GM18517 (cell line): Measurements from ENCODE around the gene OR13J1.
"Not testable (repeated sequence)": the region's sequence is repeated elsewhere in the genome, so short reads cannot be mapped to it uniquely, and the experiment has no call there.

Experiments used
- ATAC-seq: cut with Tn5 transposase; IDR thresholded peaks from one replicate; pipeline ENCODE4 v1.9.1; 2021; ENCODE audit warnings: mild to moderate bottlenecking, moderate library complexity; ENCODE audit not compliant: unreplicated experiment

OR13J1 gene

GRCh38 chr9:35905051-35905781 is 35.0 kb upstream of the OR13J1 start:
- no peak for ATAC-seq

GRCh38 chr9:35904338-35904737 is 34.1 kb upstream of the OR13J1 start:
- ATAC-seq: no peak

- no peak for ATAC-seq
Measured at GRCh38 chr9:35903049-35903448, 32.8 kb upstream of the OR13J1 start.

- no peak for ATAC-seq
Measured at GRCh38 chr9:35899021-35899420, 28.8 kb upstream of the OR13J1 start.

DNA sequence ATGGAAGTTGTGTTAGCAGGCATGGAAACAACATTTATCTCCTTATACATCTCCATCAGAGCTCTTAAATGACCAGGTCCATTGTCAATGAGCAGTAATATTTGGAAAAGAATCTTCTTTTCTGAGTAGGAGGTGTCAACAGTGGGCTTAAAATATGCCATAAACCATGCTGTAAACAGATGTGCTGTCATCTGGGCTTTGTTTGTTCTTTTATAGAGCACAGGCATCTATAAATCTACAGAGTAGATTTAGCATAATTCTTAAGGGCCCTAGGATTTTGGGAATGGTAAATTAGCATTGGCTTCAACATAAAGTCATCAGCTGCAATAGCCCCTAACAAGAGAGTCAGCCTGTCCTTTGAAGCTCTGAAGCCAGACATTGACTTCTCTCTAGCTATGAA is 28.1 kb upstream of the OR13J1 start:
- no peak for ATAC-seq

DNA sequence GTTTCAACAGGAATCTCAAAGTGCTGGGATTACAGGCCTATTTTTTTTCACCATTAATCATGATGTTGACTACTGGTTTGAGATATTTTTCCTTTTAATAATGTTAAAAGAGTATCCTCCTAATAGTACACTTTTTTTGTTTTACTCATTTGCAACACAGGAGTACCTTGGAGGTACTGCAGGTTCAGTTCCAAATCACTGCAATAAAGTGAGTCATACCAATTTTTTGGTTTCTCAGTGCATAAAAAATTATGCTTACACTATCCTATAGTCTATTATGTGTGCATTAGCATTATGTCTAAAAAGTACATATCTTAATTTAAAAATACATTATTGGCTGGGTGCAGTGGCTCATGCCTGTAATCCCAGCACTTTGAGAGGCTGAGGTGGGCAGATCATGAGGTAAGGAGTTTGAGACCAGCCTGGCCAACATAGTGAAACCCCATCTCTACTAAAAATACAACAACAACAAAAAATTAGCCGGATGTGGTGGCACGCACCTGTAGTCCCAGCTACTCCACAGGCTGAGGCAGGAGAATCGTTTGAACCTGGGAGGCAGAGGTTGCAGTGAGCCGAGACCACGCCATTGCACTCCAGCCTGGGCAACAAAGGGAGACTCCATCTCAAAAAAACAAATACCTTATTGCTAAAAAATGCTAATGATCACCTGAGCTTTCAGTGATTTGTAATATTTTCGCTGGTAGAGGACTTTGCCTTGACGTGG is 27.3 kb upstream of the OR13J1 start:
- not testable (repeated sequence) for ATAC-seq

DNA sequence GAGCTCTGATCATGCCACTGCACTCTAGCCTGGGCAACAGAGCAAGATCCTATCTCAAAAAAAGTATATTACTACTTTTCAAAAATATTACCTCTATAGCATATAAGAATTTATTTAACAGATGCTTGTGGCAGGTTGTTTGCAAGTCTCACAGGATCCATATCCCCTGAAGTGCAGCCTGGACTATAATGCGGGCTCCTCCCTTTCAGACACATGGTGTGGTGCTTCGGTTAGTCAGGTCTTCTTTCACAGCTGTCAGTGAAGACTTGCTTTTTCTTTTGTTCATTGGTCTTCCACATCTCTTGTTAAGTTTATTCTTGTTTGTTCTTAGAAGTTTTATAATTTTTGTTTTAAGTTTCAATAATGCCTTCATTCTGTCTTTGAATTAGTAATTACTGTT is 26.4 kb upstream of the OR13J1 start:
- ATAC-seq: no peak

DNA sequence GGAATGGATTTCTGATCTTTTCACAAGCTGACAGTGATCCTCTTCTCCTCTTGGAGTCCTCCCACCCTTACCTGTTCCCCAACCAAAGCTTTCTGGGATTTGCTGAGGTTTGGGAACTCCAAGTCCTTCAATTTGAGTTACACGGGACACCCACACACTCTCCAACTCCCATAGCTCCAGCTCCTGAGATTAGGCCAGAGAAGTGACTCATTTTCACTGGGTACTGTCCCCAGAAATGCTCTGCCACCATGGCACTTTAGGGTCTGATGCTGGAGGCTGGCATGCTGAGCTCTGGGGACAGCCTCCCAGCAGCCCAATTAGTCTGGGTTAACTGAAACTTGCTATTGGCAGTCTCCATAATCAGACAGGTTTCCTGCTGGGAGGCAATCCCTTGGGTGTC is 21.9 kb upstream of the OR13J1 start:
- no peak for ATAC-seq

- ATAC-seq: no peak
Measured at GRCh38 chr9:35891646-35892045, 21.4 kb upstream of the OR13J1 start.

DNA sequence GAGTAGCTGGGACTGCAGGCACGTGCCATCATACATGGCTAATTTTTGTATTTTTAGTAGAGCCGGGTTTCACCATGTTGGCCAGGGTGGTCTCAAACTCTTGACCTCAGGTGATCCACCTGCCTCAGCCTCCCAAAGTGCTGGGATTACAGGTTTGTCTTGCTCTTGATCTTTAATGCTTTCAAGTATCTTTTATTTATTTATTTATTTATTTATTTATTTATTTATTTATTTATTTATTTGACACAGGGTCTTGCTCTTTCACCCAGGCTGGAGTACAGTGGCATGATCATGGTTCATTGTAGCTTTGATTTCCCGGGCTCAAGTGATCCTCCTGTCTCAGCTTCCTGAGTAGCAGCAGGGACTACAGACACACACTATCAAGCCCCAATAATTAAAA is 14.7 kb upstream of the OR13J1 start:
- ATAC-seq: not testable (repeated sequence)

DNA sequence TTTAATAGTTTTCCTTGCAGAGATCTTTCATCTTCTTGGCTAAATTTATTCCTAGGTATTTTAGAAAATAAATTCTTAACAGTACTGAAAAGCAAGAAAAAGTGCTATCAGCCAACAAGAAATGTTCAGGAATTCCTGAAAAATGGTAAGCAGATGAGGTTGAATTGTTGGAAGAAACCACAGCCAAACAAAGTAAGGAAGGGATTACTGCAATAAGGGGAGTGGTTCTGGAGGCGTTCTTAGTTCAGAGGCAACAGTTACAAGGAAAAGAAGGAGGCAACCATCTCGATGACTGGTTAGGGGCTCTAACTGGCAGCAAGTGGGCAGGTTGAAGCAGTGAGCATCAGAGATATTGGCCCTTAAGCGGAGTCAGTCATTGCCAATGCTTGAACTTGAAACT is 12.8 kb upstream of the OR13J1 start:
- ATAC-seq: no peak

- ATAC-seq: no peak
Measured at GRCh38 chr9:35882263-35882848, 12.2 kb upstream of the OR13J1 start.

DNA sequence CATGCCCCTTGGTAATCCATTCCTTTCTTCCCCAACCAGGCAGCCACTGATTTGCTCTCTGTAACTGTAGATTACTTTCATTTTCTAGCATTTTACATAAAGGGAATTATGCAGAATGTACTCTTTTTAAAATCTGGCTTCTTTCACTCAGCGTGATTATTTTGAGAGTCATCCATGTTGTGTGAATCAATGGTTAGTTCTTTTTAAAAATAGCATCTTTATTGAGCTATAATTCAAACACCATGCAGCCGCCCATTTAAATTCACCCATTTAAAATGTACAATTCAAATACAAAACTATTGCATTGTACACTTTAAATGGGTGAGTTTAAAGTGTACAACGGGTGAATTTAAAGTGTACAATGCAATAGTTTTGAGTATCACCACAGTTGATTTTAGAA is 2.3 kb upstream of the OR13J1 start:
- ATAC-seq: no peak

DNA sequence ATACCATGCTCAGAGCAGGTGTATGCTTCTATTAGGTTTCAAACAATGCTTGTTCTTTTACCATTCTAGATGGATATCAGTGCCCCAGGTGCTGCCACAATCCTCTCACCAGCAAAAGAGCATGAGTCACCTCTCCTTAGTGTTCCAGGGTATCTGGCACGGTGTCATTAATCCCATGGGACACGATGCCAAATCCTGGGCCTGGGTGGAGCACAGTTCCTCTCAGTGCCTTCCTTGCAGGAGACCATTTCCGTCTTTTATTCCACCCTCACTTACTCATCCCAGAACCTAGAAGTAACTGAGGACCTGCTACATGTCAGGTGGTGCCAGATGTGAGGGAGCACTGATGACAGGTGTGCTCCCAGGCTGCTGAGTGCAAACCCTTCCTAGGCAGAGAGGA is 1.3 kb upstream of the OR13J1 start:
- no peak for ATAC-seq

DNA sequence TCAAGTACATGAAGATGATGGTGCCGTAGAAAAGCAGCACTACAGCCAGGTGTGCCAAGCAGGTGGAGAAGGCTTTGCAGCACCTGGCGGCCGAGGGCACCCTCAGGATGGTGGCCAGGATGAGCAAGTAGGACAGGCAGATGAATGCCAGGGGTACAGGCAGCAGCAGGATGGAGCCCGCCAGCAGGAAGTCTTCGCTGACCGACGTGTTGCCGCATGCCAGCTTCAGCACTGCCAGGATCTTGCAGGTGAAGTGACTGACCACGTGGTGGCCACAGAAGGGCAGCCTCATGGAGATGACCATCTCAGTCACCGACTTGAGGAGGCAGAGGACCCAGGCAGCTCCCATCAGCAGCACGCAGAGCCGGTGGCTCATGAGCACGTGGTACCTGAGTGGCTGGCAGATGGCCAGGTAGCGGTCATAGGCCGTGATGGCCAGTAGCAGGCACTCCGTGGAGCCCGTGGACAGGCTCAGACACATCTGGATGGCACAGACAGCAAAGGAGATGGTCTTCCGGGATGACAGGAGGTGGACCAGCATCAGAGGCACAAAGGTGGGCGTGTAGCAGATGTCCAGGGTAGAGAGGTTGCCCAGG is 482 bp downstream of the OR13J1 start:
- ATAC-seq: no peak

- ATAC-seq: no peak
Measured at GRCh38 chr9:35868933-35869332, 1.3 kb downstream of the OR13J1 start.

- ATAC-seq: no peak
Measured at GRCh38 chr9:35867538-35867937, 2.7 kb downstream of the OR13J1 start.

GRCh38 chr9:35864695-35865255 is 5.4 kb downstream of the OR13J1 start:
- no peak for ATAC-seq

DNA sequence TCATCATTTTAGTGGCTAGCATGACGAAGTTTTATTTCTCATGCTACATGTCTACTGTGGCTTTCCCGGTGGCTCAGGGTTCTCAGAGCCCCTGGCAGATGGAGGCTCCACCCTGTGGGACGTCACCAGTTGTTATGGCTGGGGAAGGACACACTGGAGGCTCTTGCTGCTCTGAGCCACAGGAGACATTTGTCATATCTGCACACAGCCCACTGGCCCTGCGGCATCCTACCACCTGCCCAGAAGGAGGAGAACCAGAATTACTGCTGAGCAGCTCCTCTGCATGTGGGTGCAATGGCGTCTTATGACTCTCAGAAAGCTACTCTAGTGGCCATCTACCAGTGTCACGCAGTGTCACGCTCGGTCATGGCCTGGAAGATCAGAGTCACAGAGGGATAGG is 6.6 kb downstream of the OR13J1 start:
- ATAC-seq: no peak

DNA sequence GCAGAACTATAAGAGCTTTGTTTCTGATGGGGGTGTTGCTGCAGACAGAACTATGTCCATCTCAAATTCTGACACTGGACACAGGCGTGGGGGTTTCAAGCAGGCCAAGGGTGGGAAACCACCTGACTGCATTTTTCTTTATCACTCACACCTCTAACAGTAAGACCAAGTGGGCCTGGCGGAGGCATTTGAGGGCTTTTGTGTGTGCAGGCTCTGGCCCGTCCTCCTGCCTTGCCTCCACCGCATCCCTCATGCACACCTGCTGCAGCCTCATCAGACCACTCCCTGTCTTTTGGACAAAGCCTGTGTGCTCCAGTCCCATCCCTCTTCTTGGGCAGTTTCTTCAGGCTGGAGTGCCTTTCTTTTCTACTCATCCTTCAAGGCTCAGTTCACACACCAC is 7.9 kb downstream of the OR13J1 start:
- ATAC-seq: no peak

DNA sequence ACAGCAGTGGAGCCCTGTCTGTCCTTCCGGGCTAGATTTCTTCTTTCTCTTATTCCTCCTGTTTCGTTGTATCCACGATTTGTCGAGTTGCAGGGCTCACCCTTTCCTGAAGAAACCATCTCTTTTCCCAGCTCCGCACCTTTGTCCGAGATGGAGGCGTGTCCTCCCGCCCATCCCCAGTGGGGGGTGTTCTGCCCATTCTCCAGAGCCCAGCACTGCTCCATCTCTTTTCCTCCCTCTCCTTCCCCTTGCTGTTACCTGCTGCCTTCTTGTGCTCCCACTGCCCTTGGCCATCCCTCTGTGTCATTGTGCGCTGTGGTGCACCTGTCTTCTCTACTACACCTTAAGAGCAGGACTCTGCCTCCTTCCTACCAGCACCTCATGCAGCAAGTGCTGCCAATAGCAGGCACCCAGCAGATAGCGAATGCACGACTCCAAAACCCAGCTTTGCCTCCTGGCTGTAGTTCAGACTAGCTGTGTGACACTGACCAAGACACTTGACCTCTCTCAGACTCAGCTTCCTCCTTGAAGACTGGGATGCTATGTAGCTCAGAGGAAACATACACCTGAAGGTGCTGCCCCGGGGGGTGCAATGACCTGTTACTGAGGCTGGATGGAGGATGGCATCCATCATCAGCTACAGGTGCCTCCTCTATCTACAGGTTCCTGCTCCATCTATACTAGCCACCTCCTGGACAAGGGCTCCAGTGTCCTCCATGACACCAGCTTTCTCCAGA is 8.9 kb downstream of the OR13J1 start:
- no peak for ATAC-seq
